ENCODE data around the gene ZNF197.

The ZNF197 gene

GRCh38 chr3:44628716-44629115, 3.9 kb downstream of the ZNF197 start:
- peaks cover 27% of the 10 kb centered on the region for H3K36me3 ChIP-seq (ENCODE audit: control insufficient read depth, low read depth, low read length)
- no peak overlapping the region for H3K27ac ChIP-seq (ENCODE audit: low read length)
- H3K9me3 ChIP-seq (ENCODE audit: control insufficient read depth, low read depth, low read length) = no peaks in the 10 kb centered on the region
- peaks cover 3% of the 10 kb centered on the region for H3K4me1 ChIP-seq (ENCODE audit: control insufficient read depth, low read depth, low read length)
- no peak overlapping the region for H3K4me3 ChIP-seq (ENCODE audit: low read length)
- H3K9ac ChIP-seq (ENCODE audit: low read length) = no peak overlapping the region
- H3K27me3 ChIP-seq (ENCODE audit: control insufficient read depth, insufficient read depth, low read length) = no peaks in the 10 kb centered on the region

DNA sequence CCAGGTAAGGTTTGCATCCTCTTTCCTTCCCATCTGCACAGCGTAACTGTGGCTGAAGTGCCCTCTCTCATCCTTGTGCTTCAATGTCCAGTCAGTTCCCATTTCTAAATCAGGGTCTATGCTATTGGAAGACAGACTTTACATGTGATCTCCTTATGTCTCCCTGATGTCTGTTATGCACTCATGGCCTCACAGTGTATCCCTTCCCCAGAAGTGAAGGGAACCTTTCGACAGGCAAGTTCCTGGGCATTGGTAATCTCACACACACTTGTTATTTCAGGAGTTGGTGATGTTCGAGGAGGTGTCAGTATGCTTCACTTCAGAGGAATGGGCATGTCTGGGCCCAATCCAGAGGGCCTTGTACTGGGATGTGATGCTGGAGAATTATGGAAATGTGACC, 7.4 kb downstream of the ZNF197 start:
- no peak overlapping the region for H3K4me3 ChIP-seq (ENCODE audit: low read length)
- H3K4me1 ChIP-seq (ENCODE audit: control insufficient read depth, low read depth, low read length) = no peaks in the 10 kb centered on the region
- no peaks in the 10 kb centered on the region for H3K9me3 ChIP-seq (ENCODE audit: control insufficient read depth, low read depth, low read length)
- H3K9ac ChIP-seq (ENCODE audit: low read length) = no peak overlapping the region
- no peak overlapping the region for H3K27ac ChIP-seq (ENCODE audit: low read length)
- no peaks in the 10 kb centered on the region for H3K27me3 ChIP-seq (ENCODE audit: control insufficient read depth, insufficient read depth, low read length)
- H3K36me3 ChIP-seq (ENCODE audit: control insufficient read depth, low read depth, low read length) = peaks cover 38% of the 10 kb centered on the region

DNA sequence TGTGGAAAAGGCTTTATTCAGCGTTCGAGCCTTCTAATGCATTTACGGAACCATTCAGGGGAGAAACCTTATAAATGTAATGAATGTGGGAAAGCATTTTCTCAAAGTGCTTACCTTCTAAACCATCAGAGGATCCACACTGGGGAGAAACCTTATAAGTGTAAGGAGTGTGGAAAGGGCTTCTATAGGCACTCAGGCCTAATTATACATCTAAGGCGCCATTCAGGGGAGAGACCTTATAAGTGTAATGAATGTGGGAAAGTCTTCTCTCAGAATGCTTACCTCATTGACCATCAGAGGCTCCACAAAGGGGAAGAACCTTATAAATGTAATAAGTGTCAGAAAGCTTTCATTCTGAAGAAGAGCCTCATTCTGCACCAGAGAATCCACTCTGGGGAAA, 17.5 kb downstream of the ZNF197 start:
- no peaks in the 10 kb centered on the region for H3K27me3 ChIP-seq (ENCODE audit: control insufficient read depth, insufficient read depth, low read length)
- peaks cover 29% of the 10 kb centered on the region for H3K36me3 ChIP-seq (ENCODE audit: control insufficient read depth, low read depth, low read length)
- H3K4me3 ChIP-seq (ENCODE audit: low read length) = no peak overlapping the region
- H3K27ac ChIP-seq (ENCODE audit: low read length) = no peak overlapping the region
- H3K9me3 ChIP-seq (ENCODE audit: control insufficient read depth, low read depth, low read length) = peaks cover 31% of the 10 kb centered on the region
- H3K4me1 ChIP-seq (ENCODE audit: control insufficient read depth, low read depth, low read length) = no peaks in the 10 kb centered on the region
- H3K9ac ChIP-seq (ENCODE audit: low read length) = no peak overlapping the region

- Histone ChIP-seq H3K4me1 (ENCODE audit: control insufficient read depth, low read depth, low read length) (peaks cover under 1% of the 10 kb centered on the region), H3K27ac (ENCODE audit: low read length) (no peak overlapping the region), H3K36me3 (ENCODE audit: control insufficient read depth, low read depth, low read length) (peaks cover 29% of the 10 kb centered on the region), H3K9ac (ENCODE audit: low read length) (no peak overlapping the region), H3K9me3 (ENCODE audit: control insufficient read depth, low read depth, low read length) (peaks cover 31% of the 10 kb centered on the region), H3K27me3 (ENCODE audit: control insufficient read depth, insufficient read depth, low read length) (no peaks in the 10 kb centered on the region), H3K4me3 (ENCODE audit: low read length) (no peak overlapping the region)
Measured at GRCh38 chr3:44643024-44643423, 18.2 kb downstream of the ZNF197 start.

- peak overlapping the region; percentile 75 for H3K4me3 ChIP-seq (ENCODE audit: low read length)
- H3K4me1 ChIP-seq (ENCODE audit: control insufficient read depth, low read depth, low read length) = peaks cover 4% of the 10 kb centered on the region
- peaks cover 12% of the 10 kb centered on the region for H3K9me3 ChIP-seq (ENCODE audit: control insufficient read depth, low read depth, low read length)
- H3K36me3 ChIP-seq (ENCODE audit: control insufficient read depth, low read depth, low read length) = peaks cover 29% of the 10 kb centered on the region
- H3K9ac ChIP-seq (ENCODE audit: low read length) = peak overlapping the region; percentile 86
- no peak overlapping the region for H3K27ac ChIP-seq (ENCODE audit: low read length)
- H3K27me3 ChIP-seq (ENCODE audit: control insufficient read depth, insufficient read depth, low read length) = no peaks in the 10 kb centered on the region
Measured at GRCh38 chr3:44647771-44648170, 22.9 kb downstream of the ZNF197 start.

DNA sequence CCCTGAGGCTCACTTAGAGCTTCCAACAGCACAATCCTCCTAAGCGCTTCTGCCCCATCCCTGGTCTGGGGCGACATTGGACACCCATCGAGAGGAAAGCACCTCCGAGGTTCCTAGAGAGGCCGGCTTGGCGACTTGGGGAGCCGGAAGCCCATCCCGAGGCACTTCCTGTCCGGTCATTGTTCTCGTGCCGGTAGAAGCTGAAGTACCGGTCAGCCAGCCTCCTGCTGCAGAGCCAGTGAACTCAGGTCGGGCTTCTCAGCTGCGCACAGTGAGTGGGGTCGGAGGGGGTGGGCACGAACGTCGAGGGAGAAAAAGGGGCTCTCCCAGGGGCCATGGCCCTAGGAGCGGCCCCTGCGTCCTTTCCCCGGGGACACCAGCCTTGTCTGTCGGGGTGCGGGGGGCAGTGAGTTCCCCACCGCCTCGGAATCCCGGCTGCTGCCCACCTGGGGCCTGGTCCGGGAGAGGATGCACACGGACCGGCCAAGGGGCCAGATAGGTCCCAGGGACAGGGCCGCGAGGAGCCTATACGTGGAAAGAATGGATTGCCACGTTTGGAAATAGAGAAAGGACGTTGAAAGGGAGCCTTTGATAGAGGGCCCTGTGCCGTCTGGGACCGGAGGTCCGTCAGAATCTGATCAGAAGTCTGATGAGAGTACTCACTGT, 23.9 kb downstream of the ZNF197 start, which contains the start of gene ZNF35:
ZNF35 (plus strand) TSS at position 169 of the 666 bp plus-strand sequence. CDS start 2,336 bp downstream, outside the sequence.
- peak within 1 kb of the TSS; percentile 75 for H3K4me3 ChIP-seq (ENCODE audit: low read length)
- H3K9ac ChIP-seq (ENCODE audit: low read length) = peak within 1 kb of the TSS; percentile 86
- no peaks in the 10 kb centered on the region for H3K27me3 ChIP-seq (ENCODE audit: control insufficient read depth, insufficient read depth, low read length)
- peaks cover 33% of the 10 kb centered on the region for H3K36me3 ChIP-seq (ENCODE audit: control insufficient read depth, low read depth, low read length)
- H3K9me3 ChIP-seq (ENCODE audit: control insufficient read depth, low read depth, low read length) = peaks cover 3% of the 10 kb centered on the region
- H3K27ac ChIP-seq (ENCODE audit: low read length) = peak within 1 kb of the TSS; percentile 37
- peaks cover 4% of the 10 kb centered on the region for H3K4me1 ChIP-seq (ENCODE audit: control insufficient read depth, low read depth, low read length)

- Histone ChIP-seq H3K27me3 (ENCODE audit: control insufficient read depth, insufficient read depth, low read length) (no peaks in the 10 kb centered on the region), H3K27ac (ENCODE audit: low read length) (no peak overlapping the region), H3K9ac (ENCODE audit: low read length) (peak overlapping the region; percentile 86), H3K9me3 (ENCODE audit: control insufficient read depth, low read depth, low read length) (no peaks in the 10 kb centered on the region), H3K4me3 (ENCODE audit: low read length) (peak overlapping the region; percentile 75), H3K4me1 (ENCODE audit: control insufficient read depth, low read depth, low read length) (peaks cover 4% of the 10 kb centered on the region), H3K36me3 (ENCODE audit: control insufficient read depth, low read depth, low read length) (peaks cover 41% of the 10 kb centered on the region)
Measured at GRCh38 chr3:44649709-44650108, 24.9 kb downstream of the ZNF197 start.

DNA sequence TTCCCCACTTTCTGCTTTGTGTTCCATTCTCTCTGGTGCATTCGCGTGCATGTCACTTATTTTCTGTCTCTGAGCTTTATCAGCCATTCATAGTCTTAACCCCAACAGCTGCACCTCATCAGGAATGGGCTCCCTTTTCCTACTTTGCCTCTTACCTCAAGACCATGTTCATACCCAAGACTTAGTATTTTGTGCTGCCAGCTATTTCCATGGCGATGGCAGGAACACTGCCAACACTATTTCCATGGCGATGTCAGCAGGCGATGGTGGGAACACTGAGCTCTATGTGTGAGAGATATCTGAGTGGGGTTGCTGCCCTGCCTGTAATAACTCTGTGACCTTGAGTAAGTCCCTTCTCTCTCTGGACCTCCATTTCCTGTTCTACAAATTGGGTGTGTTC, 29.2 kb downstream of the ZNF197 start:
- Histone ChIP-seq H3K4me3 (ENCODE audit: low read length) (no peak overlapping the region), H3K27ac (ENCODE audit: low read length) (no peak overlapping the region), H3K9ac (ENCODE audit: low read length) (no peak overlapping the region), H3K4me1 (ENCODE audit: control insufficient read depth, low read depth, low read length) (no peaks in the 10 kb centered on the region), H3K36me3 (ENCODE audit: control insufficient read depth, low read depth, low read length) (peaks cover 75% of the 10 kb centered on the region), H3K9me3 (ENCODE audit: control insufficient read depth, low read depth, low read length) (no peaks in the 10 kb centered on the region), H3K27me3 (ENCODE audit: control insufficient read depth, insufficient read depth, low read length) (no peaks in the 10 kb centered on the region)

DNA sequence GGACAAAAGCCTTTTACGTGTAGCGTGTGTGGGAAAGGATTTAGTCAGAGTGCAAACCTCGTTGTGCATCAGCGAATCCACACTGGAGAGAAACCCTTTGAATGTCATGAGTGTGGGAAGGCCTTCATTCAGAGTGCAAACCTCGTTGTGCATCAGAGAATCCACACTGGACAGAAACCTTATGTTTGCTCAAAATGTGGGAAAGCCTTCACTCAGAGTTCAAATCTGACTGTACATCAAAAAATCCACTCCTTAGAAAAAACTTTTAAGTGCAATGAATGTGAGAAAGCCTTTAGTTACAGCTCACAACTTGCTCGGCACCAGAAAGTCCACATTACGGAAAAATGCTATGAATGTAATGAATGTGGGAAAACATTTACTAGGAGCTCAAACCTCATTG, 34.2 kb downstream of the ZNF197 start:
- no peak overlapping the region for H3K4me3 ChIP-seq (ENCODE audit: low read length)
- H3K9ac ChIP-seq (ENCODE audit: low read length) = no peak overlapping the region
- no peaks in the 10 kb centered on the region for H3K9me3 ChIP-seq (ENCODE audit: control insufficient read depth, low read depth, low read length)
- peaks cover 59% of the 10 kb centered on the region for H3K36me3 ChIP-seq (ENCODE audit: control insufficient read depth, low read depth, low read length)
- no peaks in the 10 kb centered on the region for H3K4me1 ChIP-seq (ENCODE audit: control insufficient read depth, low read depth, low read length)
- H3K27me3 ChIP-seq (ENCODE audit: control insufficient read depth, insufficient read depth, low read length) = no peaks in the 10 kb centered on the region
- H3K27ac ChIP-seq (ENCODE audit: low read length) = no peak overlapping the region

GRCh38 chr3:44659434-44659833, 34.6 kb downstream of the ZNF197 start:
- Histone ChIP-seq H3K27me3 (ENCODE audit: control insufficient read depth, insufficient read depth, low read length) (no peaks in the 10 kb centered on the region), H3K4me3 (ENCODE audit: low read length) (no peak overlapping the region), H3K4me1 (ENCODE audit: control insufficient read depth, low read depth, low read length) (no peaks in the 10 kb centered on the region), H3K27ac (ENCODE audit: low read length) (no peak overlapping the region), H3K36me3 (ENCODE audit: control insufficient read depth, low read depth, low read length) (peaks cover 55% of the 10 kb centered on the region), H3K9me3 (ENCODE audit: control insufficient read depth, low read depth, low read length) (no peaks in the 10 kb centered on the region), H3K9ac (ENCODE audit: low read length) (no peak overlapping the region)

- H3K27me3 ChIP-seq (ENCODE audit: control insufficient read depth, insufficient read depth, low read length) = no peaks in the 10 kb centered on the region
- no peaks in the 10 kb centered on the region for H3K4me1 ChIP-seq (ENCODE audit: control insufficient read depth, low read depth, low read length)
- no peak overlapping the region for H3K9ac ChIP-seq (ENCODE audit: low read length)
- no peak overlapping the region for H3K27ac ChIP-seq (ENCODE audit: low read length)
- no peaks in the 10 kb centered on the region for H3K9me3 ChIP-seq (ENCODE audit: control insufficient read depth, low read depth, low read length)
- peaks cover 43% of the 10 kb centered on the region for H3K36me3 ChIP-seq (ENCODE audit: control insufficient read depth, low read depth, low read length)
- H3K4me3 ChIP-seq (ENCODE audit: low read length) = no peak overlapping the region
Measured at GRCh38 chr3:44661189-44661588, 36.4 kb downstream of the ZNF197 start.

DNA sequence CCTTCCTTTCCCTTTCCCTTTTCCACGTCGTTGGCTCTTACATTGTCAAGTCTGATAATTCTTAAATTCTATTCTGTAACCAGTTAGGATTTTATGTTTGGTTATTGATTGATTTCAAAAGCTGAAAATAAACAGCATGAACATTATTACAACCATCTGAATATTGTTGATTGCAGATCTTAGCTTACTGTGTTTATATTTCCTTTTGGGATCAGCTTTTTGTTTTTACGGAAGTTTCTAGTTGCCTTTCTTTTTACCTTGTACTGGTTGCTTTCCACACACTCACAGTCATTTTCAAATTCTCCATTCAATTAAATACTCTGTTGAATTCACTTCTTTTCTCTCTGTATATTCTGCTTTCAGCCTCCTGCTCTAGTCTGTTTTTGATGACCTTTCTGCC, 40.3 kb downstream of the ZNF197 start:
- H3K9ac ChIP-seq (ENCODE audit: low read length) = no peak overlapping the region
- H3K27ac ChIP-seq (ENCODE audit: low read length) = no peak overlapping the region
- no peaks in the 10 kb centered on the region for H3K9me3 ChIP-seq (ENCODE audit: control insufficient read depth, low read depth, low read length)
- H3K36me3 ChIP-seq (ENCODE audit: control insufficient read depth, low read depth, low read length) = peaks cover 9% of the 10 kb centered on the region
- no peaks in the 10 kb centered on the region for H3K27me3 ChIP-seq (ENCODE audit: control insufficient read depth, insufficient read depth, low read length)
- no peak overlapping the region for H3K4me3 ChIP-seq (ENCODE audit: low read length)
- no peaks in the 10 kb centered on the region for H3K4me1 ChIP-seq (ENCODE audit: control insufficient read depth, low read depth, low read length)
